Neural progenitor cell (in vitro differentiated cells): Measurements from ENCODE around the gene LDB2. TPM values are rescaled to one million over a fixed set of nuclear protein-coding genes. Genes with fewer than 3 reads are reported as not detected.

ENCODE experiments used
- DNase-seq: peaks from one replicate; pipeline ENCODE4 v3.0.0-alpha.2; 2016; ENCODE audit warnings: low spot score
- H2AFZ ChIP-seq: fragments of 200-600 bp; sonication (generic); replicated peaks from 2 replicates; pipeline ENCODE4 v1.6.1; 2016; ENCODE audit warnings: antibody characterized with exemption
- H3F3A ChIP-seq: fragments of 200-600 bp; sonication (generic); 2 replicates; pipeline ENCODE4 v1.6.1; 2016; ENCODE audit warnings: antibody characterized with exemption, low read depth
- H3K27ac ChIP-seq: fragments of 200-600 bp; sonication (generic); 2 replicates; pipeline ENCODE4 v1.5.1; 2016; ENCODE audit warnings: mild to moderate bottlenecking
- H3K27me3 ChIP-seq: fragments of 200-600 bp; sonication (generic); 2 replicates; pipeline ENCODE4 v1.6.1; 2016; ENCODE audit warnings: mild to moderate bottlenecking, moderate library complexity
- H3K36me3 ChIP-seq: fragments of 200-600 bp; sonication (generic); 2 replicates; pipeline ENCODE4 v1.5.1; 2016
- H3K4me1 ChIP-seq: fragments of 200-600 bp; sonication (generic); 2 replicates; pipeline ENCODE4 v1.6.1; 2016; ENCODE audit warnings: mixed run types
- H3K4me2 ChIP-seq: fragments of 200-600 bp; sonication (generic); 2 replicates; pipeline ENCODE4 v1.6.1; 2016
- H3K4me3 ChIP-seq: fragments of 200-600 bp; sonication (generic); 2 replicates; pipeline ENCODE4 v1.5.1; 2016
- H3K79me2 ChIP-seq: fragments of 200-600 bp; sonication (generic); 2 replicates; pipeline ENCODE4 v1.6.1; 2016; ENCODE audit warnings: low read depth
- H3K9ac ChIP-seq: fragments of 200-600 bp; sonication (generic); 2 replicates; pipeline ENCODE4 v1.6.1; 2016
- H3K9me3 ChIP-seq: fragments of 200-600 bp; sonication (generic); 2 replicates; pipeline ENCODE4 v1.5.1; 2016; ENCODE audit warnings: low read depth
- H4K20me1 ChIP-seq: fragments of 200-600 bp; sonication (generic); 2 replicates; pipeline ENCODE4 v1.6.1; 2016; ENCODE audit warnings: low read depth
- H3K27ac Mint-ChIP-seq: 3 replicates; pipeline ENCODE4 v1.8.0; 2021; ENCODE audit warnings: mixed read lengths
- H3K27me3 Mint-ChIP-seq: 2 replicates; pipeline ENCODE4 v1.8.0; 2022; ENCODE audit warnings: low read depth, mild to moderate bottlenecking, inconsistent platforms, moderate library complexity, mixed read lengths; ENCODE audit not compliant: insufficient read depth
- H3K36me3 Mint-ChIP-seq: 3 replicates; pipeline ENCODE4 v1.8.0; 2021; ENCODE audit warnings: mixed read lengths
- H3K4me1 Mint-ChIP-seq: 3 replicates; pipeline ENCODE4 v1.8.0; 2021; ENCODE audit warnings: mixed read lengths
- H3K4me3 Mint-ChIP-seq: 3 replicates; pipeline ENCODE4 v1.8.0; 2021; ENCODE audit warnings: mild to moderate bottlenecking, moderate library complexity, mixed read lengths
- H3K9me3 Mint-ChIP-seq: 3 replicates; pipeline ENCODE4 v1.8.0; 2020; ENCODE audit warnings: mixed read lengths
- EZH2 ChIP-seq: fragments of 200-600 bp; sonication (generic); IDR thresholded peaks from 2 replicates; pipeline ENCODE4 v1.6.1; 2017; ENCODE audit warnings: antibody characterized with exemption, mild to moderate bottlenecking, moderate library complexity
- EZH2phosphoT487 ChIP-seq: fragments of 200-600 bp; sonication (generic); IDR thresholded peaks from 2 replicates; pipeline ENCODE4 v1.6.1; 2017; ENCODE audit warnings: antibody characterized with exemption
- total RNA-seq: library from RNA; depleted of rRNA; stranded (reverse); fragments of >200 nt; gene quantifications from 2 replicates; pipeline ENCODE4 v1.2.3, GENCODE V29; 2015; ENCODE audit warnings: low replicate concordance
- TF ChIP-seq, protein P1 (sequence below): fragments of 200-600 bp; sonication (generic); IDR thresholded peaks from 2 replicates; pipeline ENCODE4 v1.5.1; 2017; ENCODE audit warnings: antibody characterized with exemption, mild to moderate bottlenecking

Gene LDB2
- total RNA-seq, 1 donor from 2014 or later: 24.3 TPM

DNA sequence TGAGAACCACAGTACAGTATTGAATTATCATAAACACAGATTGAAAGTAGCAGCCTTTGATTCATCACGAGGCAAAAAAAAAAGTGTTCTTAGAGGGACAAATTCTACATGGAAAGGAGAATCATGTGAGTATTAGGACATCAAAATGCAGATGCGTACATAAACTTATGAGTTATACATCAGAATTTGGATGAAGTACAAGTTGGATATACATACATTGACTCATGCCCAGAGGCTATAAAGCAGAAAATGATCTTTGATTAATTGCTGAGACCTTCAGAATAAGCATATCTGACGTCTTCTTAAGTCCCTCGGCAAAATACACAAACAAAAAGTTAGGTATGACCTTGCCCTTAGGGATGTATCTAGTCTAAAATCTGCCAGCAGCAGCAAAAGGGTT, 206.4 kb downstream of the LDB2 start:
- Histone ChIP-seq H2AFZ (no peak overlapping the region), H3K9ac (no peak overlapping the region), H3F3A (no peaks in the 10 kb centered on the region), H3K9me3 (no peaks in the 10 kb centered on the region), H3K4me2 (no peak overlapping the region), H3K27ac (no peak overlapping the region), H3K27me3 (no peaks in the 10 kb centered on the region), H3K79me2 (no peaks in the 10 kb centered on the region), H3K4me3 (no peak overlapping the region), H3K36me3 (no peaks in the 10 kb centered on the region), H3K4me1 (peaks cover 9% of the 10 kb centered on the region), H4K20me1 (no peaks in the 10 kb centered on the region)
- no peak for DNase-seq
- Mint-ChIP-seq H3K27me3 (no peaks in the 10 kb centered on the region), H3K4me1 (peaks cover 18% of the 10 kb centered on the region), H3K36me3 (no peaks in the 10 kb centered on the region), H3K27ac (no peak overlapping the region), H3K9me3 (no peaks in the 10 kb centered on the region), H3K4me3 (no peak overlapping the region)
- TF ChIP-seq EZH2phosphoT487 (no peak), EZH2 (no peak)
- TF ChIP-seq, protein P1, sequence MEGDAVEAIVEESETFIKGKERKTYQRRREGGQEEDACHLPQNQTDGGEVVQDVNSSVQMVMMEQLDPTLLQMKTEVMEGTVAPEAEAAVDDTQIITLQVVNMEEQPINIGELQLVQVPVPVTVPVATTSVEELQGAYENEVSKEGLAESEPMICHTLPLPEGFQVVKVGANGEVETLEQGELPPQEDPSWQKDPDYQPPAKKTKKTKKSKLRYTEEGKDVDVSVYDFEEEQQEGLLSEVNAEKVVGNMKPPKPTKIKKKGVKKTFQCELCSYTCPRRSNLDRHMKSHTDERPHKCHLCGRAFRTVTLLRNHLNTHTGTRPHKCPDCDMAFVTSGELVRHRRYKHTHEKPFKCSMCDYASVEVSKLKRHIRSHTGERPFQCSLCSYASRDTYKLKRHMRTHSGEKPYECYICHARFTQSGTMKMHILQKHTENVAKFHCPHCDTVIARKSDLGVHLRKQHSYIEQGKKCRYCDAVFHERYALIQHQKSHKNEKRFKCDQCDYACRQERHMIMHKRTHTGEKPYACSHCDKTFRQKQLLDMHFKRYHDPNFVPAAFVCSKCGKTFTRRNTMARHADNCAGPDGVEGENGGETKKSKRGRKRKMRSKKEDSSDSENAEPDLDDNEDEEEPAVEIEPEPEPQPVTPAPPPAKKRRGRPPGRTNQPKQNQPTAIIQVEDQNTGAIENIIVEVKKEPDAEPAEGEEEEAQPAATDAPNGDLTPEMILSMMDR: no peak

DNA sequence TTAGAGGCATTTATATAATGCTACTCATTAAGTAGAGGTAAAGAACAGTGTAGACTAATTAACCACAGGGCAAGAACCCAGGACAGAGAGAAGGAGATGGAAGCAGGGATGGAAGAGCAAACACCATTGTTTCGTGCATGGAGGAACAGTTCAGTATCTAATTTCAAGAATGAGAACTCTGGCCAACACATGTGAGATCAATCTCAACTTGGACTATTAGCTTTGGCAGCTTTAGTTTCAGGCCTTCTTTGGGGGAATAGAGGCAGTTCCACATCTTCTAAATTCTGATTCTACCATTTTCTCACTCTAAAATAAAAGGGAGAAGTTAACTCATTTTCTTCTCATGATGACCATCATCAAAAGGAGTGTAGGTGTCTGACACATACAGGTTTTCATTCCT, 207.0 kb downstream of the LDB2 start:
- Mint-ChIP-seq H3K4me3 (no peak overlapping the region), H3K36me3 (no peaks in the 10 kb centered on the region), H3K9me3 (no peaks in the 10 kb centered on the region), H3K27ac (no peak overlapping the region), H3K4me1 (peaks cover 18% of the 10 kb centered on the region), H3K27me3 (no peaks in the 10 kb centered on the region)
- H3K4me2 ChIP-seq: no peak overlapping the region
- no peak overlapping the region for H3K4me3 ChIP-seq
- TF ChIP-seq EZH2 (no peak), EZH2phosphoT487 (no peak)
- TF ChIP-seq, protein P1: no peak
- peaks cover 9% of the 10 kb centered on the region for H3K4me1 ChIP-seq
- no peak overlapping the region for H3K9ac ChIP-seq
- no peak overlapping the region for H2AFZ ChIP-seq
- no peak overlapping the region for H3K27ac ChIP-seq
- no peaks in the 10 kb centered on the region for H3K36me3 ChIP-seq
- no peaks in the 10 kb centered on the region for H3K79me2 ChIP-seq
- H4K20me1 ChIP-seq: no peaks in the 10 kb centered on the region
- no peak for DNase-seq
- H3K27me3 ChIP-seq: no peaks in the 10 kb centered on the region
- H3K9me3 ChIP-seq: no peaks in the 10 kb centered on the region
- no peaks in the 10 kb centered on the region for H3F3A ChIP-seq

DNA sequence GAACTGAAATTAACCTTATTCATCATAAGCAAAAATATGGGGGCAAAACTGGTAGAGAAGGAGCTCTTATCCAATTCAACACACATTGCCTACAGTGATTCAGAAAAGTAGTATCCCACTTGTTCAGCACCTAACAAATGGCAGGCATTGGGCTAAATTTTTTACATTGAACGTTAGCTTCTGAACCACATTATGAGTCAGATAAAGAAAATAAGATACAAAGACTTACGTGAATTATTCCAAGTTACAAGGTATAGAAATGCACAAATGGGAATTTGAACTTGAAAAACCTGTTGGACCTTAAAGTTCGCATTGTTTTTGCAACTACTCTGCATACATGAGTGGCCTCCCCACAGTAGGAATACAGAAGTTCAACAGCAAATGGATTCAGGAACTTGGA, 210.6 kb downstream of the LDB2 start:
- DNase-seq: no peak
- H3K36me3 Mint-ChIP-seq: no peaks in the 10 kb centered on the region
- no peaks in the 10 kb centered on the region for H3K36me3 ChIP-seq
- H3K27me3 Mint-ChIP-seq: no peaks in the 10 kb centered on the region
- H3K9me3 Mint-ChIP-seq: no peaks in the 10 kb centered on the region
- no peak overlapping the region for H3K4me2 ChIP-seq
- no peaks in the 10 kb centered on the region for H3K27me3 ChIP-seq
- no peak overlapping the region for H2AFZ ChIP-seq
- H3K4me3 Mint-ChIP-seq: no peak overlapping the region
- no peak overlapping the region for H3K4me3 ChIP-seq
- TF ChIP-seq, protein P1: no peak
- TF ChIP-seq EZH2phosphoT487: no peak
- no peaks in the 10 kb centered on the region for H3F3A ChIP-seq
- H3K9me3 ChIP-seq: no peaks in the 10 kb centered on the region
- H4K20me1 ChIP-seq: no peaks in the 10 kb centered on the region
- peaks cover 18% of the 10 kb centered on the region for H3K4me1 ChIP-seq
- peaks cover 10% of the 10 kb centered on the region for H3K4me1 Mint-ChIP-seq
- no peaks in the 10 kb centered on the region for H3K79me2 ChIP-seq
- H3K27ac Mint-ChIP-seq: no peak overlapping the region
- H3K27ac ChIP-seq: no peak overlapping the region
- H3K9ac ChIP-seq: no peak overlapping the region
